Measurements from ENCODE around the gene VPS13D.

DNA sequence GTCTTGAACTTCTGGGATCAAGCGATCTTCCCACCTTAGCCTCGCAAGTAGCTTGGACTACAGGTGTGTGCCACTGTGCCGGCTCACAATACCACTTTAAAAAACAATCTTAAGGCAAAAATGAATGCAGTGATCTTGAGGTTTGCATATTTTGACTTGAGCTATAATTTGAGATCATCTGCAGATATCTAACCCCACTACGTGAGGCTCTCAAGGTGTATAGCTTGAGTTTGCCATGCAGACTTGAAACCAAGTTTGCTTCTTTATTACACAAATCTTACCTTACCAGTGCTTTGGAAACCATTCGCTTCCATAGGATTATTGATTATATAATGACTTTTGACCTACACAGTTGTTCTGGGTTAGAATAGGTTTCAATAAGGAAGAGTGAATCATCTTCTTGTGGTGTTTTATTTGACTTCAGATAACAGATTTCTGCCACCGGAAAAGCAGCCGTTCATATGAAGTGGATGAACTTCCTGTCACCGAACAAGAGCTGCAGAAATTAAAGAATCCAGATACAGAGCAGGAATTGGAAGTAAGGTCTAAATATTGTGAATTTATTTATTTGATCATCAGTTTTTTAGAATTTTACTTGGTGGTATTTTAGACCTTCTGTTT is 155.1 kb downstream of the VPS13D start:
- TF ChIP-seq, protein P1, sequence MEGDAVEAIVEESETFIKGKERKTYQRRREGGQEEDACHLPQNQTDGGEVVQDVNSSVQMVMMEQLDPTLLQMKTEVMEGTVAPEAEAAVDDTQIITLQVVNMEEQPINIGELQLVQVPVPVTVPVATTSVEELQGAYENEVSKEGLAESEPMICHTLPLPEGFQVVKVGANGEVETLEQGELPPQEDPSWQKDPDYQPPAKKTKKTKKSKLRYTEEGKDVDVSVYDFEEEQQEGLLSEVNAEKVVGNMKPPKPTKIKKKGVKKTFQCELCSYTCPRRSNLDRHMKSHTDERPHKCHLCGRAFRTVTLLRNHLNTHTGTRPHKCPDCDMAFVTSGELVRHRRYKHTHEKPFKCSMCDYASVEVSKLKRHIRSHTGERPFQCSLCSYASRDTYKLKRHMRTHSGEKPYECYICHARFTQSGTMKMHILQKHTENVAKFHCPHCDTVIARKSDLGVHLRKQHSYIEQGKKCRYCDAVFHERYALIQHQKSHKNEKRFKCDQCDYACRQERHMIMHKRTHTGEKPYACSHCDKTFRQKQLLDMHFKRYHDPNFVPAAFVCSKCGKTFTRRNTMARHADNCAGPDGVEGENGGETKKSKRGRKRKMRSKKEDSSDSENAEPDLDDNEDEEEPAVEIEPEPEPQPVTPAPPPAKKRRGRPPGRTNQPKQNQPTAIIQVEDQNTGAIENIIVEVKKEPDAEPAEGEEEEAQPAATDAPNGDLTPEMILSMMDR (IDR thresholded peaks at IDR 0.05) = no peak
- TF ChIP-seq POLR2AphosphoS5 (IDR thresholded peaks at IDR 0.05; ENCODE audit: low read depth, low read length) = no peak
- TF ChIP-seq, protein P2, sequence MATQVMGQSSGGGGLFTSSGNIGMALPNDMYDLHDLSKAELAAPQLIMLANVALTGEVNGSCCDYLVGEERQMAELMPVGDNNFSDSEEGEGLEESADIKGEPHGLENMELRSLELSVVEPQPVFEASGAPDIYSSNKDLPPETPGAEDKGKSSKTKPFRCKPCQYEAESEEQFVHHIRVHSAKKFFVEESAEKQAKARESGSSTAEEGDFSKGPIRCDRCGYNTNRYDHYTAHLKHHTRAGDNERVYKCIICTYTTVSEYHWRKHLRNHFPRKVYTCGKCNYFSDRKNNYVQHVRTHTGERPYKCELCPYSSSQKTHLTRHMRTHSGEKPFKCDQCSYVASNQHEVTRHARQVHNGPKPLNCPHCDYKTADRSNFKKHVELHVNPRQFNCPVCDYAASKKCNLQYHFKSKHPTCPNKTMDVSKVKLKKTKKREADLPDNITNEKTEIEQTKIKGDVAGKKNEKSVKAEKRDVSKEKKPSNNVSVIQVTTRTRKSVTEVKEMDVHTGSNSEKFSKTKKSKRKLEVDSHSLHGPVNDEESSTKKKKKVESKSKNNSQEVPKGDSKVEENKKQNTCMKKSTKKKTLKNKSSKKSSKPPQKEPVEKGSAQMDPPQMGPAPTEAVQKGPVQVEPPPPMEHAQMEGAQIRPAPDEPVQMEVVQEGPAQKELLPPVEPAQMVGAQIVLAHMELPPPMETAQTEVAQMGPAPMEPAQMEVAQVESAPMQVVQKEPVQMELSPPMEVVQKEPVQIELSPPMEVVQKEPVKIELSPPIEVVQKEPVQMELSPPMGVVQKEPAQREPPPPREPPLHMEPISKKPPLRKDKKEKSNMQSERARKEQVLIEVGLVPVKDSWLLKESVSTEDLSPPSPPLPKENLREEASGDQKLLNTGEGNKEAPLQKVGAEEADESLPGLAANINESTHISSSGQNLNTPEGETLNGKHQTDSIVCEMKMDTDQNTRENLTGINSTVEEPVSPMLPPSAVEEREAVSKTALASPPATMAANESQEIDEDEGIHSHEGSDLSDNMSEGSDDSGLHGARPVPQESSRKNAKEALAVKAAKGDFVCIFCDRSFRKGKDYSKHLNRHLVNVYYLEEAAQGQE (IDR thresholded peaks at IDR 0.05; ENCODE audit: insufficient read depth in 1 of 2, low read depth in 2 of 2, low read length in 1 of 2) = no peak
- TF ChIP-seq TCF7L2 (IDR thresholded peaks at IDR 0.05; ENCODE audit: low read depth, low read length) = no peak

Measured in Panc1 (cell line).